HCT116 (cell line): Measurements from ENCODE around the gene LIPM. TPM values are rescaled to one million over a fixed set of nuclear protein-coding genes. Genes with fewer than 3 reads are reported as not detected.

Source experiments
- ATAC-seq: fragments of 200-7000 bp; cut with Tn5 transposase; 2 replicates; pipeline ENCODE4 v1.9.1; 2020; ENCODE audit warnings: mild to moderate bottlenecking, moderate library complexity
- BruUV-seq: library from RNA; stranded (reverse); fragments of 400-500 nt; replicated peaks from 2 replicates; lab custom pipeline; 2021; lab: Mats Ljungman, UMichigan
- CTCF ChIA-PET: fragments of 300-600 bp; sonication (Branson Sonifier 250); formaldehyde crosslinking; loops from one replicate; lab custom pipeline; 2021; ENCODE audit warnings: antibody characterized with exemption; lab: Charles Lee
- POLR2A ChIA-PET: fragments of 300-600, 350-600 bp; sonication (Branson Sonifier 250); formaldehyde crosslinking; loops from one replicate; lab custom pipeline; 2021; ENCODE audit warnings: antibody characterized with exemption; lab: Charles Lee
- RAD21 ChIA-PET, 2 experiments: fragments of 300-600 bp; sonication (Branson Sonifier 250); formaldehyde crosslinking; loops; one replicate each; lab custom pipeline; 2023; ENCODE audit warnings: low total read pairs in 2 of 2; ENCODE audit not compliant: uncharacterized antibody in 2 of 2, unreplicated experiment in 2 of 2, low non-redundant PET in 1 of 2; lab: Charles Lee
- DNase-seq: peaks from one replicate; pipeline ENCODE4 v3.0.0-alpha.2; 2010; ENCODE audit warnings: low read depth, low spot score
- H2AFZ ChIP-seq: fragments of 200-600 bp; shearing (Covaris generic), sonication (generic); 2 replicates; pipeline ENCODE4 v1.6.1; 2017; ENCODE audit warnings: low read depth, mixed run types, mixed read lengths, antibody characterized with exemption, low read length; ENCODE audit not compliant: poor library complexity, severe bottlenecking
- H3K27ac ChIP-seq: 2 replicates; pipeline ENCODE4 v1.5.1; 2012; ENCODE audit warnings: low read depth, low read length
- H3K27me3 ChIP-seq: fragments of 200-600 bp; sonication (generic); 2 replicates; pipeline ENCODE4 v1.6.1; 2016; ENCODE audit warnings: mixed run types, low read length, mixed read lengths; ENCODE audit not compliant: insufficient read depth
- H3K36me3 ChIP-seq, 2 experiments: fragments of 200-500 bp in 1 of 2; fragments of 200-600 bp in 1 of 2; sonication (Bioruptor generic) in 1 of 2; sonication (generic) in 1 of 2; 2 replicates each; pipeline versions ENCODE4 v1.5.1 to v1.6.1; 2014 to 2016; ENCODE audit warnings: low read length in 2 of 2, inconsistent platforms in 1 of 2, mixed read lengths in 1 of 2, mixed run types in 1 of 2; ENCODE audit not compliant: insufficient read depth in 2 of 2, control insufficient read depth in 1 of 2
- H3K4me1 ChIP-seq, 2 experiments: fragments of 200-600 bp in 1 of 2; sonication (generic) in 1 of 2; 2 replicates each; pipeline versions ENCODE4 v1.5.1 to v1.6.1; 2012 to 2017; ENCODE audit warnings: low read length in 2 of 2, inconsistent platforms in 1 of 2, mild to moderate bottlenecking in 1 of 2, mixed read lengths in 1 of 2, mixed run types in 1 of 2, moderate library complexity in 1 of 2; ENCODE audit not compliant: insufficient read depth in 2 of 2, control insufficient read depth in 1 of 2
- H3K4me2 ChIP-seq: fragments of 200-600 bp; sonication (generic); 2 replicates; pipeline ENCODE4 v1.6.1; 2017; ENCODE audit warnings: mixed run types, low read length, mixed read lengths
- H3K4me3 ChIP-seq, 2 experiments: fragments of 200-600 bp in 1 of 2; sonication (generic) in 1 of 2; replicated peaks in 1 of 2; 2 replicates each; pipeline ENCODE4 v1.5.1; 2011 to 2016; ENCODE audit warnings: low read length in 2 of 2, control low read depth in 1 of 2, low read depth in 1 of 2, mild to moderate bottlenecking in 1 of 2, mixed read lengths in 1 of 2, mixed run types in 1 of 2
- H3K79me2 ChIP-seq: fragments of 200-600 bp; sonication (generic); 2 replicates; pipeline ENCODE4 v1.6.1; 2017; ENCODE audit warnings: mild to moderate bottlenecking, mixed run types, low read length, moderate library complexity, mixed read lengths; ENCODE audit not compliant: insufficient read depth
- H3K9ac ChIP-seq: fragments of 200-600 bp; sonication (generic); 2 replicates; pipeline ENCODE4 v1.6.1; 2016; ENCODE audit warnings: low read length, mixed read lengths
- H3K9me2 ChIP-seq: fragments of 200-600 bp; sonication (generic), shearing (Covaris generic); 2 replicates; pipeline ENCODE4 v1.6.1; 2017; ENCODE audit warnings: mixed run types, mild to moderate bottlenecking, moderate library complexity; ENCODE audit not compliant: insufficient read depth
- H3K9me3 ChIP-seq, 2 experiments: fragments of 200-500 bp in 1 of 2; fragments of 200-600 bp in 1 of 2; sonication (Bioruptor generic) in 1 of 2; sonication (generic) in 1 of 2; 2 replicates each; pipeline ENCODE4 v1.6.1; 2014 to 2017; ENCODE audit warnings: low read length in 2 of 2, mixed read lengths in 2 of 2, inconsistent platforms in 1 of 2, low read depth in 1 of 2, mild to moderate bottlenecking in 1 of 2, mixed run types in 1 of 2, moderate library complexity in 1 of 2; ENCODE audit not compliant: control insufficient read depth in 1 of 2, insufficient read depth in 1 of 2
- H4K20me1 ChIP-seq: fragments of 200-600 bp; sonication (generic), shearing (Covaris generic); 2 replicates; pipeline ENCODE4 v1.6.1; 2017; ENCODE audit warnings: mixed run types, mild to moderate bottlenecking, moderate library complexity; ENCODE audit not compliant: insufficient read depth
- CBX3 ChIP-seq: IDR thresholded peaks from 2 replicates; pipeline ENCODE4 v1.6.1; 2012; ENCODE audit warnings: low read depth
- CEBPB ChIP-seq: IDR thresholded peaks from 2 replicates; pipeline ENCODE4 v1.6.1; 2012; ENCODE audit warnings: low read depth
- CTCF ChIP-seq, 3 experiments: fragments of 200-600 bp in 1 of 3; sonication (generic) in 1 of 3; IDR thresholded peaks in 2 of 3; conservative IDR thresholded peaks in 1 of 3; 2 replicates each; pipeline ENCODE4 v1.5.1; 2012 to 2017; ENCODE audit warnings: low read depth in 2 of 3, low read length in 2 of 3, antibody characterized with exemption in 1 of 3, borderline replicate concordance in 1 of 3, control low read depth in 1 of 3, mild to moderate bottlenecking in 1 of 3, mixed read lengths in 1 of 3, mixed run types in 1 of 3, moderate library complexity in 1 of 3; ENCODE audit not compliant: insufficient read depth in 1 of 3
- FOSL1 ChIP-seq: IDR thresholded peaks from 2 replicates; pipeline ENCODE4 v1.6.1; 2012; ENCODE audit warnings: low read depth
- JUND ChIP-seq: IDR thresholded peaks from 2 replicates; pipeline ENCODE4 v1.6.1; 2012
- MAX ChIP-seq: IDR thresholded peaks from 2 replicates; pipeline ENCODE4 v1.6.1; 2012
- RAD21 ChIP-seq: IDR thresholded peaks from 2 replicates; pipeline ENCODE4 v1.6.1; 2012; ENCODE audit warnings: low read depth, mild to moderate bottlenecking
- REST ChIP-seq: IDR thresholded peaks from 2 replicates; pipeline ENCODE4 v1.6.1; 2012; ENCODE audit warnings: low read depth
- SRF ChIP-seq: IDR thresholded peaks from 2 replicates; pipeline ENCODE4 v1.6.1; 2012; ENCODE audit warnings: low read depth
- YY1 ChIP-seq: IDR thresholded peaks from 2 replicates; pipeline ENCODE4 v1.6.1; 2011; ENCODE audit warnings: low read length, low read depth, moderate library complexity, mild to moderate bottlenecking; ENCODE audit not compliant: insufficient replicate concordance; ENCODE audit errors: extremely low read depth
- ZFX ChIP-seq: fragments of 450-650 bp; IDR thresholded peaks from 2 replicates; pipeline ENCODE4 v1.6.1; 2017
- intact Hi-C: fragments of 100-400 bp; cut with micrococcal nuclease; formaldehyde crosslinking; loops from 2 replicates; pipeline ENCODE4 v1.10.0; 2022
- total RNA-seq: library from RNA; stranded (reverse); gene quantifications from one replicate; pipeline ENCODE4 v1.2.1, GENCODE V29; 2021; ENCODE audit not compliant: unreplicated experiment

The LIPM gene
- total RNA-seq, 1 experiment from 2014 or later, result not detected

- Histone ChIP-seq H3K27ac (no peak overlapping the region), H4K20me1 (no peaks in the 10 kb centered on the region), H2AFZ (peak overlapping the region; percentile 84), H3K36me3 (no peaks in the 10 kb centered on the region), H3K4me2 (peak overlapping the region; percentile 19; the same call in 1 of the 2 replicates), H3K79me2 (no peaks in the 10 kb centered on the region), H3K9me2 (no peaks in the 10 kb centered on the region), H3K9me3 (no peaks in the 10 kb centered on the region), H3K4me1 (peaks cover 0 to 8% of the 10 kb centered on the region in 2 experiments; a peak in 1 of 4 replicates), H3K27me3 (no peaks in the 10 kb centered on the region), H3K4me3 (no peak overlapping the region), H3K9ac (no peak overlapping the region)
- peak; percentile 97 for ATAC-seq
- TF ChIP-seq REST (no peak), SRF (no peak), CEBPB (peak; percentile 49; the same call in 1 of the 2 replicates), FOSL1 (no peak), YY1 (peak; percentile 71), CTCF (IDR thresholded peaks at IDR 0.05 in 2 of 3, conservative IDR thresholded peaks at IDR 0.05 in 1 of 3; ENCODE audit: borderline replicate concordance in 1 of 3, insufficient read depth in 1 of 3, low read depth in 2 of 3, low read length in 2 of 3) (peak; percentile 82 to 97 (median 93)), JUND (0 out of 2 replicates have a peak, but pooled peaks have one; percentile 17), MAX (peak; percentile 39), CBX3 (0 out of 2 replicates have a peak, but pooled peaks have one; percentile 46), ZFX (no peak), RAD21 (peak; percentile 99)
- POLR2A ChIA-PET, result interaction anchor here (1.0 to 1.7 kb wide), 5 partner anchors 11 to 155 kb away, joined by 3 to 4 read pairs (median 4); partner anchors contain the start of gene FAS
- DNase-seq, result peak; percentile 83
- BruUV-seq, result no TSS peak
- CTCF ChIA-PET, result interaction anchor here (0.6 to 4.1 kb wide), 25 partner anchors 9 to 382 kb away, joined by 3 to 148 read pairs (median 5); partner anchors contain the start of genes ANKRD22, FAS and STAMBPL1
- RAD21 ChIA-PET, result interaction anchor here (1.1 to 2.5 kb wide), 8 partner anchors 30 to 270 kb away, joined by 3 to 11 read pairs (median 6); no protein-coding TSS in a partner anchor
- intact Hi-C loops, result loop anchor here (1.0 to 2.0 kb wide), 4 partner anchors 30 to 381 kb away; no protein-coding TSS in a partner anchor
These were observed 32.8 kb downstream of the LIPM start for GRCh38 chr10:88835096-88835909.
